Type B pancreatic cell (in vitro differentiated cells): ENCODE data around the gene CAP2. TPM values are rescaled to one million over a fixed set of nuclear protein-coding genes. Genes with fewer than 3 reads are reported as not detected.

Experiments used
- DNase-seq: peaks from one replicate; pipeline ENCODE4 v3.0.0; 2021; ENCODE audit warnings: mixed read lengths; ENCODE audit not compliant: unreplicated experiment; ENCODE audit errors: extremely low spot score
- H3K27ac Mint-ChIP-seq: 2 replicates; pipeline ENCODE4 v1.8.0; 2021; ENCODE audit warnings: mild to moderate bottlenecking, mixed read lengths
- H3K27me3 Mint-ChIP-seq: 2 replicates; pipeline ENCODE4 v1.8.0; 2021; ENCODE audit warnings: mixed read lengths
- H3K36me3 Mint-ChIP-seq: 2 replicates; pipeline ENCODE4 v1.8.0; 2021; ENCODE audit warnings: mixed read lengths
- H3K4me1 Mint-ChIP-seq: one replicate; pipeline ENCODE4 v1.8.0; 2021; ENCODE audit warnings: mixed read lengths; ENCODE audit not compliant: unreplicated experiment
- H3K4me3 Mint-ChIP-seq: 2 replicates; pipeline ENCODE4 v1.8.0; 2021; ENCODE audit warnings: mild to moderate bottlenecking, mixed read lengths
- H3K9me3 Mint-ChIP-seq: 2 replicates; pipeline ENCODE4 v1.8.0; 2021; ENCODE audit warnings: mixed read lengths
- CTCF ChIP-seq: fragments of 200-600 bp; sonication (generic); conservative IDR thresholded peaks from 2 replicates; pipeline ENCODE4 v1.5.0; 2021; ENCODE audit warnings: antibody characterized with exemption, mild to moderate bottlenecking
- total RNA-seq: library from RNA; stranded (reverse); gene quantifications from 2 replicates; pipeline ENCODE4 v1.2.1, GENCODE V29; 2021; ENCODE audit warnings: low replicate concordance

Gene CAP2
- total RNA-seq, 1 donor from 2014 or later = 9.3 TPM

- H3K27me3 Mint-ChIP-seq = no peaks in the 10 kb centered on the region
- peaks cover 14% of the 10 kb centered on the region for H3K9me3 Mint-ChIP-seq
- no peak for DNase-seq
- TF ChIP-seq CTCF = no peak
- no peak overlapping the region for H3K27ac Mint-ChIP-seq
- H3K4me1 Mint-ChIP-seq = peaks cover 14% of the 10 kb centered on the region
- H3K36me3 Mint-ChIP-seq = peaks cover 9% of the 10 kb centered on the region
- no peak overlapping the region for H3K4me3 Mint-ChIP-seq
Observed at GRCh38 chr6:17454316-17455005, 61.1 kb downstream of the CAP2 start.

GRCh38 chr6:17455919-17456318 is 62.5 kb downstream of the CAP2 start:
- no peak overlapping the region for H3K4me3 Mint-ChIP-seq
- no peak for TF ChIP-seq CTCF
- no peaks in the 10 kb centered on the region for H3K27me3 Mint-ChIP-seq
- peaks cover 14% of the 10 kb centered on the region for H3K9me3 Mint-ChIP-seq
- no peak for DNase-seq
- peaks cover 9% of the 10 kb centered on the region for H3K36me3 Mint-ChIP-seq
- H3K4me1 Mint-ChIP-seq = peaks cover 14% of the 10 kb centered on the region
- no peak overlapping the region for H3K27ac Mint-ChIP-seq

- peaks cover 14% of the 10 kb centered on the region for H3K9me3 Mint-ChIP-seq
- peaks cover 14% of the 10 kb centered on the region for H3K4me1 Mint-ChIP-seq
- no peaks in the 10 kb centered on the region for H3K27me3 Mint-ChIP-seq
- no peak overlapping the region for H3K27ac Mint-ChIP-seq
- DNase-seq = no peak
- H3K4me3 Mint-ChIP-seq = no peak overlapping the region
- no peak for TF ChIP-seq CTCF
- H3K36me3 Mint-ChIP-seq = peaks cover 9% of the 10 kb centered on the region
Observed at GRCh38 chr6:17456711-17457110, 63.3 kb downstream of the CAP2 start.

GRCh38 chr6:17457405-17457804 is 64.0 kb downstream of the CAP2 start:
- H3K36me3 Mint-ChIP-seq = peaks cover 9% of the 10 kb centered on the region
- H3K9me3 Mint-ChIP-seq = peaks cover 14% of the 10 kb centered on the region
- no peaks in the 10 kb centered on the region for H3K27me3 Mint-ChIP-seq
- peaks cover 14% of the 10 kb centered on the region for H3K4me1 Mint-ChIP-seq
- no peak for TF ChIP-seq CTCF
- no peak for DNase-seq
- H3K27ac Mint-ChIP-seq = no peak overlapping the region
- no peak overlapping the region for H3K4me3 Mint-ChIP-seq

GRCh38 chr6:17457956-17458355 is 64.6 kb downstream of the CAP2 start:
- peaks cover 9% of the 10 kb centered on the region for H3K9me3 Mint-ChIP-seq
- no peaks in the 10 kb centered on the region for H3K27me3 Mint-ChIP-seq
- peaks cover 9% of the 10 kb centered on the region for H3K36me3 Mint-ChIP-seq
- TF ChIP-seq CTCF = no peak
- DNase-seq = no peak
- no peak overlapping the region for H3K27ac Mint-ChIP-seq
- H3K4me1 Mint-ChIP-seq = peaks cover 14% of the 10 kb centered on the region
- H3K4me3 Mint-ChIP-seq = no peak overlapping the region

- no peaks in the 10 kb centered on the region for H3K27me3 Mint-ChIP-seq
- no peak for DNase-seq
- H3K4me1 Mint-ChIP-seq = peaks cover 10% of the 10 kb centered on the region
- peaks cover 4% of the 10 kb centered on the region for H3K9me3 Mint-ChIP-seq
- H3K36me3 Mint-ChIP-seq = peaks cover 13% of the 10 kb centered on the region
- no peak overlapping the region for H3K4me3 Mint-ChIP-seq
- TF ChIP-seq CTCF = no peak
- H3K27ac Mint-ChIP-seq = no peak overlapping the region
Observed at GRCh38 chr6:17458966-17459365, 65.6 kb downstream of the CAP2 start.
